ENCODE measurements around the gene PDE7B. TPM values are rescaled to one million over a fixed set of nuclear protein-coding genes. Genes with fewer than 3 reads are reported as not detected.

The PDE7B gene
- total RNA-seq, 4 donors from 2014 or later, result 1.4 to 11.6 (median 3.5) TPM

DNA sequence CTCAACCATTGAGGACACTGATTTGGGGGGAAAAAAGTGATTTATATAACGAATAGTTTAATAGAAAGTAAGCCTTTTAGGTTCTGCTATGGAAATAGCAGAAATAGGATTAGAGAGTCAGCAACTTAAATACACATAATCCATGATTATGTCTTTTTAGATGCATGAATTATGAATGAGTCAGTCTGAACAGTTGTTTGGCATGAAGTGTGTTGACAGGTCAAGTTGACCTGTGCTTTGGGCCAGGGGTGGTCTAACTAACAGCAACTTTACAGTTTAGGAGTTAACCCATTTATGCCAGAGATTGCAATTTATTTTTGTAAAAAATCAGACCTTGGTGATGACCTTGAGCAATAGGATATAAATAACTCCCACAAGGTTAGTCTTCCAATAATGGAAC is 207.4 kb downstream of the PDE7B start:
- no peaks in the 10 kb centered on the region for H3K27me3 ChIP-seq
- no peaks in the 10 kb centered on the region for H3K4me1 ChIP-seq
- H3K27ac ChIP-seq, result no peak overlapping the region
- DNase-seq, result no peak
- no peaks in the 10 kb centered on the region for H3K9me3 ChIP-seq
- no peak overlapping the region for H3K4me3 ChIP-seq
- H3K36me3 ChIP-seq, result no peaks in the 10 kb centered on the region
- TF ChIP-seq POLR2A (IDR thresholded peaks at IDR 0.05), result no peak
- TF ChIP-seq, protein P1, sequence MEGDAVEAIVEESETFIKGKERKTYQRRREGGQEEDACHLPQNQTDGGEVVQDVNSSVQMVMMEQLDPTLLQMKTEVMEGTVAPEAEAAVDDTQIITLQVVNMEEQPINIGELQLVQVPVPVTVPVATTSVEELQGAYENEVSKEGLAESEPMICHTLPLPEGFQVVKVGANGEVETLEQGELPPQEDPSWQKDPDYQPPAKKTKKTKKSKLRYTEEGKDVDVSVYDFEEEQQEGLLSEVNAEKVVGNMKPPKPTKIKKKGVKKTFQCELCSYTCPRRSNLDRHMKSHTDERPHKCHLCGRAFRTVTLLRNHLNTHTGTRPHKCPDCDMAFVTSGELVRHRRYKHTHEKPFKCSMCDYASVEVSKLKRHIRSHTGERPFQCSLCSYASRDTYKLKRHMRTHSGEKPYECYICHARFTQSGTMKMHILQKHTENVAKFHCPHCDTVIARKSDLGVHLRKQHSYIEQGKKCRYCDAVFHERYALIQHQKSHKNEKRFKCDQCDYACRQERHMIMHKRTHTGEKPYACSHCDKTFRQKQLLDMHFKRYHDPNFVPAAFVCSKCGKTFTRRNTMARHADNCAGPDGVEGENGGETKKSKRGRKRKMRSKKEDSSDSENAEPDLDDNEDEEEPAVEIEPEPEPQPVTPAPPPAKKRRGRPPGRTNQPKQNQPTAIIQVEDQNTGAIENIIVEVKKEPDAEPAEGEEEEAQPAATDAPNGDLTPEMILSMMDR (IDR thresholded peaks at IDR 0.05), result no peak

- TF ChIP-seq POLR2A (IDR thresholded peaks at IDR 0.05), result no peak
- TF ChIP-seq, protein P1 (IDR thresholded peaks at IDR 0.05), result no peak
- Histone ChIP-seq H3K36me3 (no peaks in the 10 kb centered on the region), H3K4me1 (no peaks in the 10 kb centered on the region), H3K4me3 (no peak overlapping the region), H3K9me3 (no peaks in the 10 kb centered on the region), H3K27ac (no peak overlapping the region), H3K27me3 (no peaks in the 10 kb centered on the region)
- DNase-seq, result no peak
These were observed 207.8 kb downstream of the PDE7B start for GRCh38 chr6:136059308-136059707.

- Histone ChIP-seq H3K36me3 (no peaks in the 10 kb centered on the region), H3K9me3 (no peaks in the 10 kb centered on the region), H3K4me3 (no peak overlapping the region), H3K27me3 (no peaks in the 10 kb centered on the region), H3K4me1 (no peaks in the 10 kb centered on the region), H3K27ac (no peak overlapping the region)
- DNase-seq, result no peak
- TF ChIP-seq, protein P1 (IDR thresholded peaks at IDR 0.05), result no peak
- TF ChIP-seq POLR2A (IDR thresholded peaks at IDR 0.05), result no peak
These were observed 208.6 kb downstream of the PDE7B start for GRCh38 chr6:136060052-136060451.

GRCh38 chr6:136060759-136061158 is 209.3 kb downstream of the PDE7B start:
- TF ChIP-seq, protein P1 (IDR thresholded peaks at IDR 0.05), result no peak
- no peak for TF ChIP-seq POLR2A (IDR thresholded peaks at IDR 0.05)
- H3K36me3 ChIP-seq, result no peaks in the 10 kb centered on the region
- no peaks in the 10 kb centered on the region for H3K9me3 ChIP-seq
- H3K4me3 ChIP-seq, result no peak overlapping the region
- no peak for DNase-seq
- H3K4me1 ChIP-seq, result no peaks in the 10 kb centered on the region
- H3K27ac ChIP-seq, result no peak overlapping the region
- H3K27me3 ChIP-seq, result no peaks in the 10 kb centered on the region

DNA sequence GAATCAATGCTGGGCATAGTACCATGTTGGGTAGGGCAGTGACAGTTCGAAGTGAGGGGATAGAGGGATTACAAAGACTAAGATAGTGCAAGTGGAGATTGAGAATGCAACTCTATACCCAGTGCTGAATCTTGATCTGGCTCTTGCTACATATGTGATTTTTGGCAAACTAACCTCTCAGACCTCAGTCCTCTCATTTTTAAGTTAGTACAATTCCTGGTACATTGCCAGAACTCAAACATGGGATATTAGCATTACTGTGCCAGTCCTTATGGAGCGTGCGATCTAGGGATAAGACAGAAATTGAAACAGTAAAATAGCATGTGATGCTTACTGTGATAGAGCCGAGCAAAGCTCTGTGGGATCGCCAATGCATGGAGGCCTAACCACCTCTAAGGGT is 210.2 kb downstream of the PDE7B start:
- DNase-seq, result no peak
- H3K4me3 ChIP-seq, result no peak overlapping the region
- H3K36me3 ChIP-seq, result no peaks in the 10 kb centered on the region
- H3K27me3 ChIP-seq, result no peaks in the 10 kb centered on the region
- TF ChIP-seq, protein P1 (IDR thresholded peaks at IDR 0.05), result no peak
- no peak for TF ChIP-seq POLR2A (IDR thresholded peaks at IDR 0.05)
- no peaks in the 10 kb centered on the region for H3K4me1 ChIP-seq
- no peaks in the 10 kb centered on the region for H3K9me3 ChIP-seq
- no peak overlapping the region for H3K27ac ChIP-seq

- Histone ChIP-seq H3K9me3 (no peaks in the 10 kb centered on the region), H3K4me3 (no peak overlapping the region), H3K27me3 (no peaks in the 10 kb centered on the region), H3K4me1 (no peaks in the 10 kb centered on the region), H3K27ac (no peak overlapping the region), H3K36me3 (no peaks in the 10 kb centered on the region)
- no peak for DNase-seq
- TF ChIP-seq, protein P1 (IDR thresholded peaks at IDR 0.05), result no peak
- no peak for TF ChIP-seq POLR2A (IDR thresholded peaks at IDR 0.05)
These were observed 211.6 kb downstream of the PDE7B start for GRCh38 chr6:136063096-136063495.

Measured in Peyer's patch (tissue), 4 donors.